GM18873 (cell line): Measurements from ENCODE around the gene SLBP.
"Not testable (repeated sequence)": the region's sequence is repeated elsewhere in the genome, so short reads cannot be mapped to it uniquely, and the experiment has no call there.

Experiments
- ATAC-seq: cut with Tn5 transposase; IDR thresholded peaks from one replicate; pipeline ENCODE4 v1.9.1; 2021; ENCODE audit warnings: mild to moderate bottlenecking, moderate library complexity, moderate number of reproducible peaks; ENCODE audit not compliant: unreplicated experiment, low FRiP score

SLBP gene

DNA sequence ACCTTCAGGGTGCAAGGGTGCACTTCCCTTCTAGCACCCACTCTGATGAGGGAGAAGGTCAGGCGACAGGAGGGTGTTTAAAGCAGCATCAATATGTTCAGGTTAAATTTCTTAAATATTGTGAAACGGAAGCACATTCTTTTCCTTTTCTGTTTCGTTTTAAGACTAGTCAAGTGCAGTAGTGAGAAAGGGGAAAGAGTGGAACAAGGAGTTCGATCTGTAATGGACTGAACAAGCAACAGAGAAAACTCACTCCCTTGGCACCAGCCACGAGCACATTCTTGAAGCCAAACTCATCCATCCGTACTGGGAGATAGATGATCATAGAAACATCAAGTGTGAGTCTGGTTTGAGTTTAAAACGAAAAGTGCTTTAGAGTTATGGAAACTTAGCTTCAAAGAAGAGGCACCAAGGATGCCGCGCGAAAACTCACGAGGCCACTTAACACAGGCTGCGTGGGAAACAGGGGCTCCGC is 28.8 kb downstream of the SLBP start:
- no peak for ATAC-seq

DNA sequence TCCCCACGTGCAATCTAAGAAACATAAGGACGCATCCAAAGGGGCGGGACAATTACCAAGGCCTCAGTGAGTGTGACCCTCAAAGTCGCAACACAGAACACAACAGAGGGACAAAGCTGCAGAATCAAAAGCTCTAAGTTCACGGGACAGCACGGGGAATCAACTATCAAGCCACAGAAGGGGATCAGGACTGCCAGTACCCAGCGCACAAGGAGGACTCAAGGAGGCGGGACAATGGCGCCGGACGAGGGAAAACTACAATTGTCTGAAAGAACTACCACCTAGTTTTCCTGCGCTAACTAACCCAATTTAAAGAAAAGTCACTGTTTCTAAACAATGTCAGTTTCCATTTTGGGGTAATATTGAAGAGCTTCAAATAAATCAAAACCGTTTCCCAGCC is 29.3 kb downstream of the SLBP start:
- ATAC-seq, result no peak

DNA sequence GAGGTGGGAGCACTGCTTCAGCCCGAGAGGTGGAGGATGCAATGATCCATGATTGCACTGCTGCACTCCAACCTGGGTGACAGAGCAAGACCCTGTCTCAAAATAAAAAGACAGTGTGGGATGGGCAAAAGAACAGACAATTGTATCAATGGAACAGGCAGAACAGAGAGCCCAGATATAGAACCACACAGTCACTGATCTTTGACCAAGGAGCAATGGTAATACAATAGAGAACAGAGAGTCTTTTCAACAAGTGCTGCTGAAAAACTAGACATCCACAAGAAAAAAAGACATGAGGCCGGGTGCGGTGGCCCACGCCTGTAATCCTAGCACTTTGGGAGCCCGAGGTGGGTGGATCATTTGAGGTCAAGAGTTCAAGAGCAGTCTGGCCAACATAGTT is 33.9 kb downstream of the SLBP start:
- ATAC-seq, result no peak

DNA sequence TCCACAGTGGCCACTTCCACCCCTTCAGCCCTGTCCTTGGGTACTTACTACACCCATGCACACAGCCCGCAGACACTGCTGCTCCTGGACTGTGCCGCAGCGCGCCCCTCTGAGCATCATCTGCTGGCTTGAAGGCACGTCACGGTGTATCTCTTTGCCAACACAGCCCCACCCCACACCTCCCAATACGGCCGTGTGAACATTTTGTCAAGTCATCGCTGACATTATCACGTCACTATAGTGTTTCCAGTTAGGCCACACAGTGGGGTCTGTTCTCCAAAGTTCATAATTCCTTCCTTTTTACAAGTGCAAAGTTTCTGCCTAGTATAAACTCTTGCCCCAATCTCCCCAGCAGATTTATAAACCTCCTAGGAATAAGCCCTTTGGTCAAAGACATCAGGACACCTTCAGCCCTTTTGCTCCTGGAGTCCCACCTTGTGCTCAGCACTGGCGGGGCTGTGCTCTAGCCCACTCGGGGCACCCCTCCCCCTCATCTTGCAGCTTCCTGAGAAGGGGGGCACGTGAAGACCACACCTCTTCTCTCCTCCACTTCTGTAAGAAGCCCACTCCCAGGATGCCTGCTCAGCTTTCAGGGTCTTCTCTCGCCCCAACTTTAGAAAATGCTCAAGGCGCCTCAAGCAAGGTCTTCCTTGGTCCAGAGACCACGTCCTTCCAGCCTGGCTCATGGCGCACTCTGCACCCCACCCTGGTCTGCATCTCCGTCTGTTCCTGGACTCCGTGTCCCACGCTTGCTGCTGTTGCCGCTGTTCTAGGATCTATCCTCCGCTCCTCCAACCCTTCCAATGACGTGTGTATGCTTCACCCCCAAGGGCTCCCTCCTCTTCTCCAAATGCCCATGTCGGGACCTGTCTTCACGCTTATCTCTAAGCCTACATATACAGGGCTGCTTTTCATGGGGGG is 35.3 kb downstream of the SLBP start:
- ATAC-seq, result no peak

DNA sequence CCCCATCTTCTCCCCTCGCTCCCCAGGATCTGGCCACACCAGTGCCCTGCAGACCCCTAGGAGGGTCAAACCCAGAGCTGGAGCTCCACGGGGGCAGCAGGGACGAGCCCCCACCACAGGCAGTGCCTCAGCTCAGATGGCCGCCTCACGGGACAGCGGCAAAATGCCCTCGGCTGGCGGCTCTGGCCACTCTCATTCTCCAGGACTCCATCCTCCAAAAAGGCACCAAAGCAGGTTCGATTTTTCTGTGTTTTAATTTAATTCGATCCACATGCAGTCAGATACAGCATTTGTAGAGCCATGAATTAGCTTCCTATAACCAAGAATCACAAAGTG is 36.3 kb downstream of the SLBP start:
- ATAC-seq, result no peak

DNA sequence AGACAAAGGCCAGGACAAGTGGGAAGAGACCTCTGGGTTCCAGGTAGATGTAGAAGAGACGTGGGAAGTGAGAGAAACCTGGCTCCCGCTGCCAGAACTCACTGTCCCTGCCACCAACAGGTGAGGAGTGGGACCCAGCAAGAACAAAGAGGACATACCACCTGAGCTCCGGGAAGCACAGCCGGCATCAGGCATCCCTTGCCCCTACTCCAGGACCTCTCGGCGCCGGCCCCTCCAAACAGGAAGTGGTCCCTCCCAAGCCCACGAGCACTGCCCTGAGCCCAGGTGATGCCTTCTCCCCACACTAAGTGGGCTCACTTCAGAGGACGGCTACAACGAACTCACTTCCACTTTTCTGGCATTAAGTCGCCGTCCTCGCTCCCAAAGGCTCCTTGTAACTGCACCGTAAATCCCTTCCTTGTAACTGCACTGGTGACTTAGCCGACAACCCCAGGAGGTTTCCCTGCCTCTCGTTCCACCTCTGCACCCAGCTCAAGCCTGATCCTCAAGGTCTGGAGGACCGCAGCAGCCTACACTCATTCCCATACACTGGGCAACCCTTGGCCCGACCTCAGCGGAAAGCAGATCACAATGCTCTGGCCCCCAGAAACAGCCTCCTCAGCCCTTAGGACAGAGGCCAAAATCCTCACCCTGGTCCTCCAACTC is 36.9 kb downstream of the SLBP start:
- ATAC-seq, result no peak

DNA sequence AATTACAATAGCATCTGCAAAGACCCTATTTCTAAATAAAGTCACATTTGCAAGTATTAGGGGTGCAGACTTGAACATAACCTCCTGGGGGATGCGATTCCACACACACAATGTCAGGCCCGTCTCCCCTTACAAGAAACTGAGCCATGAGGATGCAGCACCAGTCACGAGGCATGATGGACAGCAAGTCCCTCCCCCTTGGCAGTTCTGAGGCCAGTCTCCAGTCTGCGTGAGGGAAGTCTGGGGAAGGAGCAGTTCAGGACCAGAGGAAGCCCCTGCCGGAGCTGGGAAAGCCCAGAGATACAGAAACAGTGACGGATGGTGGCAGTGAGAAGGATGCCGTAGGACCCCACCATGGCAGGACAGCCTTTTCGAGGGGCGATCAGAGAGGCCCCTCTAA is 37.4 kb downstream of the SLBP start:
- ATAC-seq, result no peak

DNA sequence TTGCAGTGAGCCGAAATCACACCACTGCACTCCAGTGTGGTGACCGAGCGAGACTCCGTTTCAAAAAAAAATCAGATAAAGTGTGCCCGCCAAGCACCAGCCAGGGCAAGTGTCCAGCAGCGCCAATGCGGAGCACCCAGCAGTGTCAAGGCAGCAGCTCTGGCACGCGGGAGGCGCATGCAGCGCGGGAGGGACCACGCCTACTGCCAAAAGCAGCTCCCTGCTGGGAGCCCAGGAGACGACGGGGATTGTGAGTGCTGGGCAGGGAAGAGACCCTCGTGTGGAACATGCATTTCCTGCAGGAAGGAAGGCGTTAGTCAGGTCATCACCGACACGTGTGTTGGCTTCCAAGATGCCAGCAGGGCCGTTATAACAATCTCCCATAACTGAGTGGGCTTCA is 38.4 kb downstream of the SLBP start:
- ATAC-seq, result no peak

DNA sequence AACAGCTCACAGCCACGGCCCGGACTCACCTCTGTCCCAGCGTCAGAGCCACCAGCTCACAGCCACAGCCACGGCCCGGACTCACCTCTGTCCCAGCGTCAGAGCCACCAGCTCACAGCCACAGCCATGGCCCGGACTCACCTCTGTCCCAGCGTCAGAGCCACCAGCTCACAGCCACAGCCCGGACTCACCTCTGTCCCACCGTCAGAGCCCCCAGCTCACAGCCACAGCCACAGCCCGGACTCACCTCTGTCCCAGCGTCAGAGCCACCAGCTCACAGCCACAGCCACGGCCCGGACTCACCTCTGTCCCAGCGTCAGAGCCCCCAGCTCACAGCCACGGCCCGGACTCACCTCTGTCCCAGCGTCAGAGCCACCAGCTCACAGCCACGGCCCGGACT is 41.1 kb downstream of the SLBP start:
- ATAC-seq, result not testable (repeated sequence)

DNA sequence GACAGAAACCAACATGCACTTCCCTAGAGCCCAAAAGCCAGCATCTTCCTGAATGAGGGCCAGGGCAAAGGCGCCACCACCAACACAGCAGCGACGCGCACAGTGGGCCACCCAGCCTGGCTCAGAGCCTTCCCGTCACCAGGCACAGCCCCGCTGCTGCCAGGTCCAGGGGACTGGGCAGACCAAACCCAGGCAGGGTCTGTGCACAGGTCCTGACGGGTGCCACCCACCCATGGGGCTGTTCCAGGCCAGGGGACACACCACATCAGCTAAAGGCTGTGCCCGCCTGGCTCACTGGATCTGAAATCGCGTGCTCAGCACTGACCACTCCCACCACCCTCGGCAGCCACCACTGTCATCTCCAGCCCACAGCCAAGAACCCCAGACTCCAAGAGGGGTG is 41.8 kb downstream of the SLBP start:
- ATAC-seq, result no peak

DNA sequence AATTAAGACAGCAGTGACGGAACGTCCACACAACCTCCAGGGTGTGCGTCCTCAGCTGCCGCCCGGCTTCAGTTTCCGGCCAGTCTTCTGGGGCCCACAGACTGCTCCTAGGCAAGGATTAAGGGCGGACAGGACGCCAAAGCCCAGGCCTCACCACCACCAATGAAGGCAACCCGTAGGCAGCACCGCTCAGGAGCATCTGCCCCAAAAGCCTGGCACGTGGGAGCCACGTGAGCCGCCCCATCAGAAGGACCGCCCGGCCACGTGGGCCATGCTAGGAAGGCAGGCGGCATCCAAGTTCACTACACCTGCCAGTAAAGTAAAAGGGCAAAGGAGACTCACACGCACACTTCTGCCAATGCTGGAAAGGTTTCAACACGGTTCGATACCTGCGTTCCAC is 42.3 kb downstream of the SLBP start:
- no peak for ATAC-seq

DNA sequence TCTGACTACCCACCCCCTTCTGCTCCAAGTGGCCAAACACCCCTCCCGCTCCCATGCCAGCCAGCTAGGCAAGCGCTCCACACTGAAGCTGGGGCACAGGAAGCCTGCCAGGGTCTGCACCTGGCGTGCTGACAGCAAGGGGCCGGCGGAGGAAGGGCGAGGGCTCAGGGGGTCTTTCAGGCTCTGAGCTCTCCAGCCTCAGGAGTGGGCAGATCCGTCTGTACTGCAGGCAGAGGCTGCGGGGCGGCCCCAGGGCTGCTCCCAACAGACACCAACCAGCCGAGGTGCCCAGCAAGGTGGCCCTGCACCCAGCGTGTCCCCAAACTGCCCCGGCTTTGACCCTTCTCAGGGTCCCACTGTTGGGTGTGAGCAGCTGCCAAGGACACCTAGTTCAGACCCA is 42.8 kb downstream of the SLBP start:
- ATAC-seq, result no peak

DNA sequence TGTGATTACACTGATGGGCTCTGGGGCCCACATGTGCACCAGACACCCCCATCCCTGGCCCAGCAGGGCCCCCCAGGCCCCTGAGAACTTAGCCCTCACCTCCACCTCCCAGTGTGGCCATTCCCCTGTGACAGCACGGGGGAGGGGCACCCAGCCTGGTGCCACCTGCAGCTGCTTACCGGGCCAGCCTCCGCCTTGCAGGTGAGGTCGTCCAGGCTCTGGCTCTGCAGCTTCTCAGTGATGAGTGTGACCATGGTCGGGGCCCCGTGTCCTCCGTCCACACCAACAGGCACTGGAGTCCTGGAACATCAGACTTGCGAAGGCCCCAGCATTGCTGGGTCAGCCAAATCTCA is 43.7 kb downstream of the SLBP start:
- no peak for ATAC-seq

DNA sequence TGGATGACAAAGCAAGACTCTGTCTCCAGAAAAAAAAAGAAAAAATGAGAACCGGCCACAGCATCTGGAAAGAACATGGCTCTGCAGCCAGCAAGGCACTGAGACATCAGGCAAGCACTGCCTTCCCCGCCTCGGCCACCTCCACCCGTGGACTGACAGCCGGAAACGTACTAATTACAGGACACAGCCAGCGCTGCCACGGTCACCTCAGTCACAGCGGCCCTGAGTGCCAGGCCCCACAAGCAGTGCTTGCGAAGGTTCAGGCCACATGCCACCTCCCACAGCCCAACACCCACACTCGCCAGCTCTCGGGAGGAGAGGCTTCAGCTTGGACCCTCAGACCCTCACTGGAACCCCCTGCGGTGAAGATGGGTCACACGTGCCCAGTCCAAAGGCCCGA is 44.8 kb downstream of the SLBP start:
- ATAC-seq, result no peak

DNA sequence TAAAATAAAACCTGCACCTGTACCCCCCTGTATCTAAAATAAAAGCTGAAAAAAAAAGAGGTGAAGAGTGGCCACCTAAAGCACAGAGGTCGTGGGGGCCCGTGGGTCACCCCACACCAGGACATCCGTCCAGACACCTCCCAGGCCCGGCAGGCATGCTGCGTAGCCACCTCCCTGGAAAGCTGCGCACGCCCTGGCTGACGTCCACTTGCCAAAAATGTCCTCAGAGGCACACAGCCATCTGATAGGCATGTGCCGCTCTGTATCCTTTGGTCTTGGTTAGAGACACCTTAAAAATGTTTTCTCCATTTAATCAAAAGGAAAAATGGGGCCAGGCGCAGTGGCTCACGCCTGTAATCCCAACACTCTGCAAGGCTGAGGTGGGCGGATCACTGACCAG is 45.7 kb downstream of the SLBP start:
- no peak for ATAC-seq

DNA sequence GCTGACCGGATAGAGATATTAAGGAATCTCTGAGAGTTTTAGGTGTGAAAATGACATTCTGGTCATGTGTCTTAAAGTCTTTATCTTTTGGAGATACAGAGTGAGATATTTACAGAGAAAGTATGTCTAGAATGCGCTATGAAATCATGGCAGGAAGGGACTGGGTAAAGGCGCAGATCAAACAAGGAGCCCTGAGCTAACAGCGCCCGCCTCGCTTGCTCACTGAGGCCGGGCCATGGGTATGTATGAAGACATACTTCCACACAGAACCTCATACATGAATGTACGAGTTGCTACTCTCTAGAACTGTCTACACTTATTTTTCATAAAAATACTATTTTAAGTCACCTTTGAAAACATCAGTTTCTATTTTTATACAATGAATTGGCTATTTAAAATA is 48.0 kb downstream of the SLBP start:
- ATAC-seq, result no peak

DNA sequence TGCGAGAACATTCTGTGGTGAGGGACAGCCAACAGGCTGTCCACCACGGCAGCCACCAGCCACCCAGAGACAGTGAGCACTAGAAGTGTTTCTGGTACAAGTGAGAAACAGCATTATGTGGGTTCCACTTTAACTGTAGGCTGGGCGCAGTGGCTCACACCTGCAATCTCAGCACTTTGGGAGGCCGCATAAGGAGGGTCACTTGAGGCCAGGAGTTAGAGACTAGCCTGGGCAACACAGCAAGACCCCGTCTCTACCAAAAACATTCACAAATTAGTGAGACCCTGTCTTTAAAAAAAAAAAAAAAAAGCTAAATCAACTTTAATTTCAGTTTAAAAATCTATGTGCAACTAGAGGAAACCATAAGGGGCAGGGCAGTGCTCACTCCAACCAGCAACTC is 48.6 kb downstream of the SLBP start:
- ATAC-seq, result no peak

DNA sequence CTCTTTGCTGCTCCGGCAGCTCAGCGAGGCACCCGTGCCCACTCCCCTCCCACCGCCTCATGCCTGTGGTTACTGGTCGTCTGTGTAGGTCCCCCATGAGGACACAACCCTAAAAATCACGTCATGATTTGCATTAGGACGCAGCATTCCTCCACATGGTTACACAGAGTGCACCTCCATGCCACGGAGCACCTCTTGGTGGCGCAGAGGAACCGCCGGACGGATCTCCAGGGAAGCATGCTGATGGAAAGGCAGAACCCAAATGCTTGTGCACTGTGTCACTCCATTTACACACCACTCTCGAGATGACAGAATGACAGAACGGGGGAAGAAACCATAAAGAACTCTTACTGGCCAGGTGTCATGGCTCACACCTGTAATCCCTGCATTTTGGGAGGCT is 50.4 kb downstream of the SLBP start:
- no peak for ATAC-seq

DNA sequence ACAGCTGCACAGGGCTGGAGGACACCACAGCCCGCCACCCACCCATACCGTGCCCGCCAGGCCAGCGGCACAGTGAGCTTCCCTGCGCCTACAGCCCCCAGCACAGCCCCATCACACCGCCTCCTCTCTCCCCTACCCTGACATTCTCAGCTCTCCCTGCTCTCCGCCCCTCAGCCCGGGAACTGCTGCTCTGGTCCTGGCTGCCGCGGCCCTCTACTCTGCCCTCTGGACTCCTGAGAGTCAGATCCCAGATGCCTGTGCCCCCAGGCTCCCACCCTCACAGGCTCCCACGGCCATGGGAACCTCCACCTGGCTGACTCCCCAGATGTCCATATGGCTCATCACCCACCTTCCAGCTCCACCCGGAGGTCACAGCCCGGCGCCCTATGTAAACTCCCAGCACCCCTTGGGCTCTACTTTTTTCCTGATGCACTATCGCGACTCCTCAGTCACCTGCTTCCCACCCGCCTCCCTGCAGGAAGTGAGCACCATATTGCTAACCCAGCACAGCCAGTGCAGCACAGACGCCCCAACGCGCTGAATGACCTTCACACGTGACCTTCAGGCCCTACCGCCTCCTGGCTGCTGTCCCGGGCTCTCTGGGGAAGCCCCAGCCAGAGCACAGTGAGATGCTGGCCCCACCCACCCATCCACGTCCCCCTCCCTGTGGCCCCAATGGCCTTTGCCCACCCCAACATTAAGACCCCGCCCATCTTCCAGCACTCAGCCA is 51.0 kb downstream of the SLBP start:
- no peak for ATAC-seq

DNA sequence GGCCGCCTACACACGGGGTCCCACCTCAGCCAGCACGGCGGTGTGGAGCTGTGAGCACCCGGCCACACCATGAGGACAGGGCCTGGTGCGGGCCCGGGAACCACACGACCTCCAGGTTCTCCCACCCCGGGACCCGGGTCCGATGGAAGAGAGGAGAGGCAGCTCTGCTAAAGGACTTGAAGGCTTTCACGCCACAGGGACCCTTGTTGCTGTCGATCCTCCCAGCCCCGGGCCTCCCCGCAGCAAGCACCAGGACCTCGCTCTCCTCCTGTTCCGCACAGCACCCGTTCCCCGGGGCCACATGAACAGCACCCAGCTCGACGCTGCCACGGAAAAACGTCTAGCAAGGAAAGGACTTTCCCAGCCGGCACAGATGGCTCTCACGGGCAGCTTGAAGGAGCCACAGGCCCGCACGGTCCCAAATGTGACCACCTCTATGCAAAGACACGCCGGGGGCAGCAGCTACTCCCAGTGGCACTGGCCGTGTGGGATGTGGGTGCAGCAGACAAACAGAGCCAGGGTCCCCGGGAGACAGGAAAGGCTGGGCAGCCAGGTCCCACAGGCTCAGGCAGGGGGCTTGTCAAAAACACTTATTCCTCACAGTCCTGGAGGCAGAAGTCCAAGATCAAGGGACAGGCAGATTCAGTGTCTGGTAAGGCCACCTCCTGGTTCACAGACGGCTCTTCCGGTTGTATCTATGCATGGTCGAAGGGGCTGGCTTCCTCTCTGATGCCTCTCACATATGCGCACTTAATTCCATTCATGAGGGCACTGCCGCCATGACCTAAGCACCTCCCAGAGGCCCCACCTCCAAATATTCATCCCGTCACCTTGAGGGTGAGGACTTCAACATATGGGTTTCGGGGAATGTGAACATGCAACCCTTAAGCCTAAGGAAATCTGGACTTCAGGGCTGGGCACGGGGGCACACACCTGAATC is 52.7 kb downstream of the SLBP start:
- ATAC-seq, result no peak
